ENCODE data around the gene ALG11. TPM values are rescaled to one million over a fixed set of nuclear protein-coding genes. Genes with fewer than 3 reads are reported as not detected.

Gene ALG11, protein sequence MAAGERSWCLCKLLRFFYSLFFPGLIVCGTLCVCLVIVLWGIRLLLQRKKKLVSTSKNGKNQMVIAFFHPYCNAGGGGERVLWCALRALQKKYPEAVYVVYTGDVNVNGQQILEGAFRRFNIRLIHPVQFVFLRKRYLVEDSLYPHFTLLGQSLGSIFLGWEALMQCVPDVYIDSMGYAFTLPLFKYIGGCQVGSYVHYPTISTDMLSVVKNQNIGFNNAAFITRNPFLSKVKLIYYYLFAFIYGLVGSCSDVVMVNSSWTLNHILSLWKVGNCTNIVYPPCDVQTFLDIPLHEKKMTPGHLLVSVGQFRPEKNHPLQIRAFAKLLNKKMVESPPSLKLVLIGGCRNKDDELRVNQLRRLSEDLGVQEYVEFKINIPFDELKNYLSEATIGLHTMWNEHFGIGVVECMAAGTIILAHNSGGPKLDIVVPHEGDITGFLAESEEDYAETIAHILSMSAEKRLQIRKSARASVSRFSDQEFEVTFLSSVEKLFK
- total RNA-seq: 29.8 and 48.9 TPM in 2 replicates

DNA sequence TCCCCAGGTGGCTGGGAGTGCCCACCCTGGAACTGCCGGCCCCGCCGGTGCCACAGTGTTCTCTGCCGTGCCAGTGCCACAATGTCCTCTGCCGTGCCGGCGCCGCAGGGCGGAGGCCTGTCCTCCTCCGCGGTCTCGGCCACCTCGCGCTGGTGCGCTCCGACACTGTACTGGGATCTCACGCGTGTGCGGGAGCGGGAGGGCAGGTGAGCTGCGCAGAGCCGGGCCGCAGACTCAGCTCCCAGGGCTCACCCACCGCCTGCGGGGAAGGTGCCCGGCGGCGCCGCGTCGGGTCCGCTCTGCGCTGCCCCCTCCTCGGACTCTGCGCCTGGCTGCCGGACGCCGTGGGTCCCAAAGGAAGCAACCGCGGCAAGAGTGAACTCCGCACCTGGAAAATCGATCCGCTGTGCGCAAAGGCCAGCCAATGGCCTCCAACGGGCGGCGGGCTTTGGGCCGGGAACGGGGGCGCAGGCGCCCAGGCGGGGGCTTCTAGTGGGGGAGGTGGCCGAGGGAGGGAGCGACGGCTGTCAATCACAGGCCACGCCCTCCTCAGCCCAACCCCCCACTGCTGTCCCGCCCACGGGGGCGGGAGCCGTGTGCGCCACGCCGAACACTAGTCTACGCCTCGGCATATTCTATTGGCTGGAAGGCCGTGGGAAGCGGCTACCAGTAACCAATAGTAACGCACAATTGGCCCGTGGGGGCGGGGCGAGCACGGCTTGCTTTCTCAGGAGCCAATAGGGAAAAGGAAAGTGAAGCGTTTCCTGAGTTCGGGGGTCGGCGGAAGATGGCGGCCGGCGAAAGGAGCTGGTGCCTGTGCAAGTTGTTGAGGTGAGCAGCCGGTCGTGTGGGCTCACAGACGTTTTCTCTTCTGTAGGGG lies at the start of gene ALG11:
Gene ALG11 (plus strand): TSS at position 767 of the 880 bp plus-strand sequence. CDS start 21 bp downstream, at position 788.

DNA sequence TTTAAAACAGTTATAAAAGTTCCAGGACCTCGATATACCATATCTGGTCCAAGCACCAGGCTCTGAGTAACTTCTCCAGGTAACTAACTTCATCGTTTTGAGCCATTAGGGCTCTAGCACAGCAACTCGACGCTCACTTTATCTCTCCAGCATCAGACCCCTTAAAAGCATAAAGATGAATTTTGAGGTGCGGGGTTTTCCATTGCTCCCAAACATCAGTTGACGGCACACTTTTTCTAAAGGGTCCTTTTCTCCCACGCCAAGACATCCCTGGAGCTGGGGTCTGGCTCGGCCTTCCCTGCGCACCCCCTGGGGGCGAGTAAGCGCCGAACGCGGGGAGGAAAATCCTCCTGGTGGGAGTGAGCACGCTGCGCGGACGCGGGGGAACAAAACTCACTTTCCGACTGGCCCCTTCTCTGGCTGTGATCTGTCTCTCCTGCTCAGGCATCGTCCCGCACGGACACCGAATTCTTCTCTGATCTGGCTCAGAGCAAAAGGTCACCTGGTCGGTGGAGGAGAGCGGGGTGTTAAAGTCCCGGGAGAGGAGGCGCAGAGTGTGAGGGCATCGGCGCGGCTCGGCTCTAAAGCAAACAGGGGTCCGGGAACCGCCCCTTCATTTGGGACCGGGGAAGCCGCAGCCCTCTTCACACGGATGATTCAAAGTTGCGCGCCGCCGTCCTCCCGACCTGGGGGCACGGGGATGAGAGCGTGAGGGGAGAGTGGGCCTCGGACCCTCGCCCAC lies 1.1 kb upstream of the ALG11 start, which contains the start of gene ATP7B:
Gene ATP7B (minus strand): TSS at position 561 of the 742 bp plus-strand sequence. CDS start 113 bp downstream, at position 448.

DNA sequence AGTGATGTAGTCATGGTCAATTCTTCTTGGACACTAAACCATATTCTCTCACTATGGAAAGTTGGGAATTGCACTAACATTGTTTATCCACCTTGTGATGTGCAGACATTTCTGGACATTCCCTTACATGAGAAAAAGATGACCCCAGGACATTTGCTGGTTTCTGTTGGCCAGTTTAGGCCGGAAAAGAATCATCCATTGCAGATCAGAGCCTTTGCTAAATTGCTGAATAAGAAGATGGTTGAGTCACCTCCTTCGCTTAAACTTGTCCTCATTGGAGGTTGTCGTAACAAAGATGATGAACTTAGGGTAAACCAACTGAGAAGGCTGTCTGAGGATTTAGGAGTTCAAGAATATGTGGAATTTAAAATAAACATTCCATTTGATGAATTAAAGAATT lies 12.3 kb downstream of the ALG11 start, which contains the start of gene UTP14C:
Gene UTP14C (plus strand): TSS at position 211 of the 400 bp plus-strand sequence. CDS start 4,114 bp downstream, outside the sequence.

Other genes starting within 250 kb of the ALG11 start
- gene DHRS12, start 208.2 kb upstream of the ALG11 start, total RNA-seq: 0.54 and 9.6 TPM in 2 replicates
- not detected in 2 replicates for gene TMEM272, start 167.2 kb upstream of the ALG11 start, total RNA-seq
- gene CCDC70, start 150.4 kb upstream of the ALG11 start, total RNA-seq: not detected in 2 replicates
- gene ATP7B, start 948 bp upstream of the ALG11 start, total RNA-seq: 5.2 and 6.0 TPM in 2 replicates
- 10.3 and 15.7 TPM in 2 replicates for gene UTP14C, start 12.3 kb downstream of the ALG11 start, total RNA-seq
- under 0.01 TPM in 1 of 2 replicates, not detected in the other for gene NEK5, start 116.7 kb downstream of the ALG11 start, total RNA-seq
- gene NEK3, start 147.2 kb downstream of the ALG11 start, total RNA-seq: 4.9 and 6.7 TPM in 2 replicates